ENCODE measurements around the gene EPHA3. TPM values are rescaled to one million over a fixed set of nuclear protein-coding genes. Genes with fewer than 3 reads are reported as not detected.

EPHA3 gene
- total and polyA plus RNA-seq, 2 donors (not counting 1 experiment from before 2014, with no cell fraction given): 0.01 TPM; not detected in 1

DNA sequence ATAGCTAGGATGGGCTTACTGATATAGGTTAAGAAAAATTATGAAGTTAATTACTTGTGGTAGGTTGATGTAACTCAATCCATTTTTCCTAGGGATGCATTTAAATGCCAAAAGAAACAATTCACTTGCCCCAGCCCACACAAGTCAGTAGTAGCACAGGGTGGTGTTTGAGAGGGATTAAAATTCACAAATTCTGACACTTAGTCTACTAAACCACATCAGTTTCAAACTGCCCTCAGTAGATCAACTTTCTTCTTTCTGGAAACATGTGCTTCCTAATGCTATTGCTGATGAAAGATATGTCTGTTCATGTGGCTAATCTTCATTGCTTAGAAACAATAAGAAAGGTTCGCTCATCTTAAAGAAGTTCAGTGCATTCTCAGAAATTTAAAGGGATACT is 160.6 kb downstream of the EPHA3 start:
- no peak overlapping the region for H3K27ac Mint-ChIP-seq
- Histone ChIP-seq H3K4me2 (replicated peaks; ENCODE audit: low read depth, low read length, poor library complexity, severe bottlenecking) (no peak overlapping the region), H3K79me2 (ENCODE audit: control insufficient read depth, insufficient read depth, low read length) (no peaks in the 10 kb centered on the region), H3K4me3 (ENCODE audit: control extremely low read depth in 1 of 5, extremely low read depth in 1 of 5, insufficient read depth in 1 of 5, low read depth in 2 of 5, low read length in 4 of 5) (no peak overlapping the region), H3K4me1 (ENCODE audit: control insufficient read depth in 2 of 2, insufficient read depth in 2 of 2, low read length in 2 of 2) (no peaks in the 10 kb centered on the region), H3K9me3 (ENCODE audit: control extremely low read depth in 1 of 3, control insufficient read depth in 2 of 3, insufficient read depth in 1 of 3, low read length in 2 of 3) (peaks cover 0 to 3% (median 2%) of the 10 kb centered on the region in 3 donors), H3K27ac (ENCODE audit: low read length in 2 of 2) (no peak overlapping the region), H3K9ac (ENCODE audit: low read length) (no peak overlapping the region), H3K27me3 (replicated peaks in 1 of 4; ENCODE audit: control extremely low read depth in 1 of 4, control insufficient read depth in 3 of 4, insufficient read depth in 4 of 4, low read length in 3 of 4) (no peaks in the 10 kb centered on the region), H2AFZ (ENCODE audit: insufficient read depth, low read depth, low read length, poor library complexity, severe bottlenecking) (no peak overlapping the region), H3K36me3 (replicated peaks in 1 of 2; ENCODE audit: control extremely low read depth in 1 of 2, control insufficient read depth in 1 of 2, extremely low read depth in 1 of 2, insufficient read depth in 2 of 2, low read length in 1 of 2) (no peaks in the 10 kb centered on the region), H4K20me1 (ENCODE audit: control insufficient read depth, insufficient read depth, low read length, poor library complexity, severe bottlenecking) (no peaks in the 10 kb centered on the region)
- no peaks in the 10 kb centered on the region for H3K27me3 Mint-ChIP-seq
- no peak for ATAC-seq (ENCODE audit: low read depth)
- intact Hi-C loops (cut with micrococcal nuclease): no loop called here
- ChIA-PET POLR2A (no interaction called here), CTCF (no interaction called here)
- no CpG with 5 or more reads among the region's 1 CpG for WGBS (ENCODE audit: insufficient coverage)
- DNase-seq: no peak
- no peak overlapping the region for H3K4me3 Mint-ChIP-seq
- no peaks in the 10 kb centered on the region for H3K9me3 Mint-ChIP-seq (ENCODE audit: insufficient read depth)
- no peak for TF ChIP-seq EZH2 (IDR thresholded peaks at IDR 0.05; ENCODE audit: borderline replicate concordance, insufficient read depth, low read depth, low read length, poor library complexity, severe bottlenecking)
- no peaks in the 10 kb centered on the region for H3K4me1 Mint-ChIP-seq

- ChIA-PET CTCF (no interaction called here), POLR2A (no interaction called here)
- H3K36me3 ChIP-seq (replicated peaks in 1 of 2; ENCODE audit: control extremely low read depth in 1 of 2, control insufficient read depth in 1 of 2, extremely low read depth in 1 of 2, insufficient read depth in 2 of 2, low read length in 1 of 2): no peaks in the 10 kb centered on the region
- no peak overlapping the region for H3K4me2 ChIP-seq (replicated peaks; ENCODE audit: low read depth, low read length, poor library complexity, severe bottlenecking)
- WGBS (ENCODE audit: insufficient coverage): 80% methylated on average over 1 of the region's 1 CpG
- H3K9ac ChIP-seq (ENCODE audit: low read length): no peak overlapping the region
- Mint-ChIP-seq H3K4me3 (no peak overlapping the region), H3K4me1 (no peaks in the 10 kb centered on the region), H3K9me3 (ENCODE audit: insufficient read depth) (no peaks in the 10 kb centered on the region), H3K27ac (peak overlapping the region; percentile 21), H3K27me3 (no peaks in the 10 kb centered on the region)
- H3K79me2 ChIP-seq (ENCODE audit: control insufficient read depth, insufficient read depth, low read length): no peaks in the 10 kb centered on the region
- no peaks in the 10 kb centered on the region for H3K4me1 ChIP-seq (ENCODE audit: control insufficient read depth in 2 of 2, insufficient read depth in 2 of 2, low read length in 2 of 2)
- H3K27me3 ChIP-seq (replicated peaks in 1 of 4; ENCODE audit: control extremely low read depth in 1 of 4, control insufficient read depth in 3 of 4, insufficient read depth in 4 of 4, low read length in 3 of 4): no peaks in the 10 kb centered on the region
- no peak overlapping the region for H3K4me3 ChIP-seq (ENCODE audit: control extremely low read depth in 1 of 5, extremely low read depth in 1 of 5, insufficient read depth in 1 of 5, low read depth in 2 of 5, low read length in 4 of 5)
- no peak for TF ChIP-seq EZH2 (IDR thresholded peaks at IDR 0.05; ENCODE audit: borderline replicate concordance, insufficient read depth, low read depth, low read length, poor library complexity, severe bottlenecking)
- TF ChIP-seq, protein P1, sequence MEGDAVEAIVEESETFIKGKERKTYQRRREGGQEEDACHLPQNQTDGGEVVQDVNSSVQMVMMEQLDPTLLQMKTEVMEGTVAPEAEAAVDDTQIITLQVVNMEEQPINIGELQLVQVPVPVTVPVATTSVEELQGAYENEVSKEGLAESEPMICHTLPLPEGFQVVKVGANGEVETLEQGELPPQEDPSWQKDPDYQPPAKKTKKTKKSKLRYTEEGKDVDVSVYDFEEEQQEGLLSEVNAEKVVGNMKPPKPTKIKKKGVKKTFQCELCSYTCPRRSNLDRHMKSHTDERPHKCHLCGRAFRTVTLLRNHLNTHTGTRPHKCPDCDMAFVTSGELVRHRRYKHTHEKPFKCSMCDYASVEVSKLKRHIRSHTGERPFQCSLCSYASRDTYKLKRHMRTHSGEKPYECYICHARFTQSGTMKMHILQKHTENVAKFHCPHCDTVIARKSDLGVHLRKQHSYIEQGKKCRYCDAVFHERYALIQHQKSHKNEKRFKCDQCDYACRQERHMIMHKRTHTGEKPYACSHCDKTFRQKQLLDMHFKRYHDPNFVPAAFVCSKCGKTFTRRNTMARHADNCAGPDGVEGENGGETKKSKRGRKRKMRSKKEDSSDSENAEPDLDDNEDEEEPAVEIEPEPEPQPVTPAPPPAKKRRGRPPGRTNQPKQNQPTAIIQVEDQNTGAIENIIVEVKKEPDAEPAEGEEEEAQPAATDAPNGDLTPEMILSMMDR (IDR thresholded peaks at IDR 0.05): no peak
- no peak overlapping the region for H3K27ac ChIP-seq (ENCODE audit: low read length in 2 of 2)
- H2AFZ ChIP-seq (ENCODE audit: insufficient read depth, low read depth, low read length, poor library complexity, severe bottlenecking): no peak overlapping the region
- ATAC-seq (ENCODE audit: low read depth) (no peak), DNase-seq (no peak)
- no peaks in the 10 kb centered on the region for H4K20me1 ChIP-seq (ENCODE audit: control insufficient read depth, insufficient read depth, low read length, poor library complexity, severe bottlenecking)
- intact Hi-C loops (cut with micrococcal nuclease): no loop called here
- no peaks in the 10 kb centered on the region for H3K9me3 ChIP-seq (ENCODE audit: control extremely low read depth in 1 of 3, control insufficient read depth in 2 of 3, insufficient read depth in 1 of 3, low read length in 2 of 3)
These were observed 162.8 kb downstream of the EPHA3 start for GRCh38 chr3:89270201-89270600.

All from B cell (primary cell).